Fibroblast of mammary gland (primary cell): ENCODE measurements around the gene ZC3H8.
A peak's percentile ranks its signal among the peaks of the same experiment; 100 is the strongest.

Source experiments
- DNase-seq: peaks from one replicate; pipeline ENCODE4 v3.0.0-alpha.2; 2010; ENCODE audit warnings: low read depth
- H3K4me3 ChIP-seq: 2 replicates; pipeline ENCODE4 v1.5.1; 2011; ENCODE audit warnings: low read depth, mild to moderate bottlenecking, low read length, moderate library complexity; ENCODE audit not compliant: control insufficient read depth
- TF ChIP-seq, protein P1 (sequence below): conservative IDR thresholded peaks from 2 replicates; pipeline ENCODE4 v1.5.1; 2011; ENCODE audit warnings: low read depth, low read length, inconsistent platforms; ENCODE audit not compliant: control insufficient read depth, insufficient read depth

ZC3H8 gene

DNA sequence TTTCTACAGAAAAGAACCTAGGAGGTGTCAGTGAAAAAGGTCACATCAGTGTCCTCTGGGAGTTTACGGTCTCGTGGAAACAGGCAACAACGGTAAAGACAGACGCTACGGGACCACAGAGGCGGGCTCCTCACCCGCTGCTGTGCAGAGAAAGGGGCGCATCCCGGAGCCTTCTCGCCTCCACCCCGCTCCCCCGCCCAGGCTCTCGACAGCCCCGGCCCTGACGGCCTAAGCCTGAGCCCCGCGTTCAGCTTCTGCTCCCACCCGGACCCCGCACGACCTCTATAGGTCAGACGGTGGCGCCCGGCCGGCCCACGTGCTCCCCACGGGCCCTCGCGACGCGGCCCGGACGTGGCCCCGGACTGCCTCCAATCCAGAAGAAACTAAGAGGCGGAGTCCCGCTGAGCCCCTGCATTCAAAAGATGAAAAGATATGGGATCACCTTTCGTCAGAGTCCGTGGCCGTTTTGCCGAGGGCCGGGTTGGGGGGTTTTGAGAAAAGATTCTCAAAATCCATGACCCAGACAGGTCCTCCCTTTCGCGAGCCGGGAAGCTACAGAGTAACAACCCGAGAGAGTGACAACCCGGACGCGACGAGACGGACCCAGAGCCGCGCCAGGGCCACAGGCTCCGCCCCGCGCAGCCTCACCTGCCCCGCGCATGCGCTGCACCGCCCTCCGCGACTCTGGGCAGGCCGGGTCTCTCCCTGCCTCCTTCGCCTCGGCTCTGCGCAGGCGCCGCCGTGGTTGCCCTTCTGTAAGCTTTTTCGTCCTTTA, at the start of gene ZC3H8:
TSS of gene ZC3H8 (minus strand) at position 577 of the 775 bp plus-strand sequence. CDS start at position 516, 61 bp downstream.
- TF ChIP-seq, protein P1, sequence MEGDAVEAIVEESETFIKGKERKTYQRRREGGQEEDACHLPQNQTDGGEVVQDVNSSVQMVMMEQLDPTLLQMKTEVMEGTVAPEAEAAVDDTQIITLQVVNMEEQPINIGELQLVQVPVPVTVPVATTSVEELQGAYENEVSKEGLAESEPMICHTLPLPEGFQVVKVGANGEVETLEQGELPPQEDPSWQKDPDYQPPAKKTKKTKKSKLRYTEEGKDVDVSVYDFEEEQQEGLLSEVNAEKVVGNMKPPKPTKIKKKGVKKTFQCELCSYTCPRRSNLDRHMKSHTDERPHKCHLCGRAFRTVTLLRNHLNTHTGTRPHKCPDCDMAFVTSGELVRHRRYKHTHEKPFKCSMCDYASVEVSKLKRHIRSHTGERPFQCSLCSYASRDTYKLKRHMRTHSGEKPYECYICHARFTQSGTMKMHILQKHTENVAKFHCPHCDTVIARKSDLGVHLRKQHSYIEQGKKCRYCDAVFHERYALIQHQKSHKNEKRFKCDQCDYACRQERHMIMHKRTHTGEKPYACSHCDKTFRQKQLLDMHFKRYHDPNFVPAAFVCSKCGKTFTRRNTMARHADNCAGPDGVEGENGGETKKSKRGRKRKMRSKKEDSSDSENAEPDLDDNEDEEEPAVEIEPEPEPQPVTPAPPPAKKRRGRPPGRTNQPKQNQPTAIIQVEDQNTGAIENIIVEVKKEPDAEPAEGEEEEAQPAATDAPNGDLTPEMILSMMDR: no peak
- H3K4me3 ChIP-seq: peak within 1 kb of the TSS; percentile 80
- peak; percentile 80 for DNase-seq

DNA sequence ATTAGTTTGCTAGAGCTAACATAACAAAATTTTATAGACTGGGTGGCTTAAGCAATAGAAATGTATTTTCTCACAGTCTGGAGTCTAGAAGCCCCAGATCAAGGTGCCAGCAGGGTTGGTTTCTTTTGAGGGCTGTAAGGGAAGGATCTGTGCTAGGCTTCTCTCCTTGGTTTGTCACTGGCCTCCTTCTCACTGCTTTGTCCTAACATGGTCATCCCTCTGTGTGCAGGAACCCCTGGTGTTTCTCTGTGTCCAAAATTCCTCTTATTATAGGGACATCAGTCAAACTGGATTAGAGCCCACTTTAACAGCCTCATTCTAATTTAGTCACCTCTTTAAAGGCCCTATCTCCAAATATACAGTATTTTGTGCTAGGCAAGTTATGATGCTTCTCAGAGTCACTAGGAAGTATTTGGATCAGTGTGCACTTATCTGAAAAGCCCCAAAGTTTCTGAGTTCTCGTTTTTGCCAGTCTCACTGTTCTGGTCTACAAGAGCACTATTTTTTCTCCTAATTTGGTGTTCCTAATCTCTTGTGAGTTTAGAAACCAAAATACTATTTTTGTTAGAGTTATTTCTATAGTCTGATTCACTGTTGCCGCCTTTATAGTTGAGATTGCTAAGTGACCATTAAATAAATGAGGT, 49.6 kb upstream of the ZC3H8 start:
- TF ChIP-seq, protein P1: no peak
- no peak overlapping the region for H3K4me3 ChIP-seq

DNA sequence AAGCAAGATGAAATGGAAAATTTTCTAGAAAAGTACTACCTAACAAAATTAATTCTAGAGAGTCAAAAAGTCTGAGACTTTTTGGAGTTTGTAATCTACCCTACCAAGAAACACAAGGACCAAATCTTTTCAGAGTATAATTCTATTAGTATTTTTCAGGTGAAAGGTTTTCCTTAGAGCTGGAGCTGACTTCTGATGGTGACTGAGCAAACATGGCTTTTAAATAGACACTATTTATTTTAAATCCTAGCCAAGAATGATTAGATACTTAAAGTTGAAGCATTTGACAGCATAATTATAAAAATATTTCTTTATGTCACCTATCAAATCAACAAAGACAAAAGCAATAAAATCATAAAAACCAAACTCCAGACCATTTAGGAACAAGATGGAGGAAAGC, 47.1 kb upstream of the ZC3H8 start:
- no peak for DNase-seq
- TF ChIP-seq, protein P1: no peak
- H3K4me3 ChIP-seq: no peak overlapping the region

More for the DNA sequence above, 49.6 kb upstream of the ZC3H8 start:
- no peak for DNase-seq

DNA sequence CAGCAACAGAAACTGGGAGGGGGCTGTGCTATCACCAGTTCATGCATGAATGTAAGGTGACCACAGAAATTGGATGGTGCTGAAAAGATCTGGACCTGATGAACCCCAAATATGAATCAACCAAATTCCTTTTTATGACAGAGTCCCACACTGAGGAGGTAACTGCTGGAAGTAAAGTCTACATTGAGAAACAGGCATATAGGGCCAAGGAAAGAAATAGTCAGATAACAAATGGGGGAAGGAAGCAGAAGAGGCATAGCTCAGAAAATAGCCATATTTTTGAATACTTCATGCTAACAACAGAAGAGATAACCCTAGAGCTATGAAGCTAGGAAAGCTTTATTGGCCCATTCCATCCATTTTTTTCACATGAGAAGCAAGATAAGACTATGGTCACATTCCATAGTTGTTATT, 46.3 kb upstream of the ZC3H8 start:
- no peak for DNase-seq
- TF ChIP-seq, protein P1: no peak
- no peak overlapping the region for H3K4me3 ChIP-seq

DNA sequence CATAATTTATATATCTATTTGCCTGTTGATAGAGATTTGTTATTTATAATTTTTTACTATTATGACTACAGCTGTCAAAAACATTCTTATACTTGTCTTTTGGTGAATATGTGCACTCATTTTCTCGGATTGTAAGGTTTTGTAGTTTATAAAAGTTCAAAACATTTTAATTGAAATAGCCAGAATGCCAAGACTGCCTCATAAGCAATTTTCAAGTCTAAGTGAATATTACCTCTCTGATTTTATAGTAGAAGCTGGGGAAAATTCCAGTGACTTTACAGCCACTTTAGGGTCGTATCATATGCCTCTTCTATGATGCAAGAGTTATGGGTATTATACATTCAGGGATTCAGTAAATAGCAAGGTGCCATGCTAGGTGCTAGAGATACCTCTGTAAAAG, 41.6 kb upstream of the ZC3H8 start:
- TF ChIP-seq, protein P1: no peak
- no peak for DNase-seq
- no peak overlapping the region for H3K4me3 ChIP-seq

DNA sequence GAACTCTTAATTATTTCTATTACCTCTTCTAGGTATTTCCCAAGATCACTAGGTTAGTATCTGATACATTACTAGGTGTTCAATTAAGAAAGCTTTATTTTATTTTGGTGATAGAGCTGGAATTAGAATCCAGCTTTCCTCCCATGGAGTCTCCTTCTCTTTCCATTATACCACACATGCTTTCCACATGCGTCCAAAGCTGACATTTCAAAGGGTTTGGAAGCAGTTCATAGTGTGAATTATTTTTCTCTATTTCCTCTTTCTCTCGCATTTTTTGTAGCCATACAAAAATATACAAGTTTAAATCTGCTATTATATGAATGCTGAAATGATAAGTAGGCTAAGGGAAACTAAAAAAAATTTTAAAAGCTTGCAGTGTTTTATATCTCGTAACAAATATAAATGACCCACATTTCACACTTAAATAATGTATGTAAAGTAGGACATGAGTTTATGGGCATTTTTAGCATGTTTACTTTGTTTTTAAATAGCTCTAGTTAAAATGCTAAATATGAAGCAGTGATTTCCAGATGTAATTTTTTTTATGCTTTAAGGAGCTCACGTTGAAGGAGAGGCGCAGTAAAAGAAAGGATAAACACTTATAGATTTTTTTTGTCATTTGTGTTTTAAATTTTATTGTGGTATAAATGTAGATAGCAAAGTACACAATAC, 40.7 kb upstream of the ZC3H8 start:
- TF ChIP-seq, protein P1: no peak
- no peak for DNase-seq
- H3K4me3 ChIP-seq: no peak overlapping the region
